ENCODE data around the gene GABPB2. TPM values are rescaled to one million over a fixed set of nuclear protein-coding genes. Genes with fewer than 3 reads are reported as not detected.

GABPB2 gene
- total and polyA plus RNA-seq, 2 experiments from 2014 or later: 1.1 to 2.6 TPM

DNA sequence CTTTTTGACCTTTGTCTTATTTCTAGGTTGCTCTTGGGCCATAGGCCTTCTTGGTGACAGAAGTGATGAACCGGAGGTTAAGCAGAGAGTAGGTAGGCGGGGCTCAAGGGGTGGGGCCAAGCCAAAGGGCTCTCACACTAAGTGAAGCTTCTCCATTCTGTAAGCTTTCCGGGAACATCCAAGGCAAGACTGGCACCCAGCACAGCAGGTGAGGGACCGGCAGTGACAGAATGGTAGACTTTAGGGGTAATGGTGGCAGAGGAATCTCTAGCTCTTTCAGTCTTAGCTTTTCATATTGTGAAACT lies 85.9 kb downstream of the GABPB2 start, which contains the start of gene TNFAIP8L2:
TNFAIP8L2 (plus strand) TSS at position 135 of the 305 bp plus-strand sequence. CDS start 2,049 bp downstream, outside the sequence.
- Mint-ChIP-seq H3K9me3 (no peaks in the 10 kb centered on the region), H3K36me3 (ENCODE audit: low read depth) (peaks cover 7% of the 10 kb centered on the region), H3K4me1 (peaks cover 12% of the 10 kb centered on the region; the same call in 2 of the 3 replicates), H3K27me3 (ENCODE audit: insufficient read depth, low read depth, poor library complexity) (peaks cover 11% of the 10 kb centered on the region), H3K27ac (no peak within 1 kb of the TSS; the same call in 1 of the 2 replicates), H3K4me3 (no peak within 1 kb of the TSS)
- Histone ChIP-seq H3K27ac (ENCODE audit: low read depth) (peak within 1 kb of the TSS; percentile 32; the same call in 1 of the 2 replicates), H3K27me3 (ENCODE audit: insufficient read depth) (no peaks in the 10 kb centered on the region), H4K20me1 (replicated peaks; ENCODE audit: insufficient read depth) (no peaks in the 10 kb centered on the region), H3F3A (replicated peaks; ENCODE audit: low read depth) (no peaks in the 10 kb centered on the region; the same call in 1 of the 2 replicates), H2AFZ (no peak within 1 kb of the TSS), H3K4me2 (peak within 1 kb of the TSS; percentile 55; the same call in 1 of the 2 replicates), H3K36me3 (ENCODE audit: insufficient read depth) (0 out of 2 replicates have a peak, but pooled peaks cover under 1% of the 10 kb centered on the region), H3K9me2 (ENCODE audit: insufficient read depth) (no peaks in the 10 kb centered on the region), H3K4me3 (no peak within 1 kb of the TSS), H3K4me1 (ENCODE audit: insufficient read depth) (peaks cover 5% of the 10 kb centered on the region; the same call in 1 of the 2 replicates), H3K79me2 (replicated peaks; ENCODE audit: insufficient read depth) (no peaks in the 10 kb centered on the region)
- DNase-seq (ENCODE audit: low spot score) (peak; percentile 44), ATAC-seq (peak; percentile 80)
- TF ChIP-seq ZNF331 (CRISPR knock-in tag; IDR thresholded peaks at IDR 0.05; ENCODE audit: low read depth): no peak
- no peak for TF ChIP-seq POLR2AphosphoS5 (IDR thresholded peaks at IDR 0.05; ENCODE audit: low read depth)
- TF ChIP-seq, protein P1, sequence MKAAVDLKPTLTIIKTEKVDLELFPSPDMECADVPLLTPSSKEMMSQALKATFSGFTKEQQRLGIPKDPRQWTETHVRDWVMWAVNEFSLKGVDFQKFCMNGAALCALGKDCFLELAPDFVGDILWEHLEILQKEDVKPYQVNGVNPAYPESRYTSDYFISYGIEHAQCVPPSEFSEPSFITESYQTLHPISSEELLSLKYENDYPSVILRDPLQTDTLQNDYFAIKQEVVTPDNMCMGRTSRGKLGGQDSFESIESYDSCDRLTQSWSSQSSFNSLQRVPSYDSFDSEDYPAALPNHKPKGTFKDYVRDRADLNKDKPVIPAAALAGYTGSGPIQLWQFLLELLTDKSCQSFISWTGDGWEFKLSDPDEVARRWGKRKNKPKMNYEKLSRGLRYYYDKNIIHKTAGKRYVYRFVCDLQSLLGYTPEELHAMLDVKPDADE (IDR thresholded peaks at IDR 0.05): no peak
- no peak for TF ChIP-seq NANOG (IDR thresholded peaks at IDR 0.05; ENCODE audit: borderline replicate concordance)
- TF ChIP-seq EZH2phosphoT487 (IDR thresholded peaks at IDR 0.05; ENCODE audit: unreplicated experiment): no peak
- TF ChIP-seq STAT1 (IDR thresholded peaks at IDR 0.05; ENCODE audit: unreplicated experiment): no peak
- TF ChIP-seq EZH2 (IDR thresholded peaks at IDR 0.05; ENCODE audit: low read depth, unreplicated experiment): no peak
- TF ChIP-seq ZNF114 (CRISPR knock-in tag; IDR thresholded peaks at IDR 0.05): no peak
- TF ChIP-seq, protein P2, sequence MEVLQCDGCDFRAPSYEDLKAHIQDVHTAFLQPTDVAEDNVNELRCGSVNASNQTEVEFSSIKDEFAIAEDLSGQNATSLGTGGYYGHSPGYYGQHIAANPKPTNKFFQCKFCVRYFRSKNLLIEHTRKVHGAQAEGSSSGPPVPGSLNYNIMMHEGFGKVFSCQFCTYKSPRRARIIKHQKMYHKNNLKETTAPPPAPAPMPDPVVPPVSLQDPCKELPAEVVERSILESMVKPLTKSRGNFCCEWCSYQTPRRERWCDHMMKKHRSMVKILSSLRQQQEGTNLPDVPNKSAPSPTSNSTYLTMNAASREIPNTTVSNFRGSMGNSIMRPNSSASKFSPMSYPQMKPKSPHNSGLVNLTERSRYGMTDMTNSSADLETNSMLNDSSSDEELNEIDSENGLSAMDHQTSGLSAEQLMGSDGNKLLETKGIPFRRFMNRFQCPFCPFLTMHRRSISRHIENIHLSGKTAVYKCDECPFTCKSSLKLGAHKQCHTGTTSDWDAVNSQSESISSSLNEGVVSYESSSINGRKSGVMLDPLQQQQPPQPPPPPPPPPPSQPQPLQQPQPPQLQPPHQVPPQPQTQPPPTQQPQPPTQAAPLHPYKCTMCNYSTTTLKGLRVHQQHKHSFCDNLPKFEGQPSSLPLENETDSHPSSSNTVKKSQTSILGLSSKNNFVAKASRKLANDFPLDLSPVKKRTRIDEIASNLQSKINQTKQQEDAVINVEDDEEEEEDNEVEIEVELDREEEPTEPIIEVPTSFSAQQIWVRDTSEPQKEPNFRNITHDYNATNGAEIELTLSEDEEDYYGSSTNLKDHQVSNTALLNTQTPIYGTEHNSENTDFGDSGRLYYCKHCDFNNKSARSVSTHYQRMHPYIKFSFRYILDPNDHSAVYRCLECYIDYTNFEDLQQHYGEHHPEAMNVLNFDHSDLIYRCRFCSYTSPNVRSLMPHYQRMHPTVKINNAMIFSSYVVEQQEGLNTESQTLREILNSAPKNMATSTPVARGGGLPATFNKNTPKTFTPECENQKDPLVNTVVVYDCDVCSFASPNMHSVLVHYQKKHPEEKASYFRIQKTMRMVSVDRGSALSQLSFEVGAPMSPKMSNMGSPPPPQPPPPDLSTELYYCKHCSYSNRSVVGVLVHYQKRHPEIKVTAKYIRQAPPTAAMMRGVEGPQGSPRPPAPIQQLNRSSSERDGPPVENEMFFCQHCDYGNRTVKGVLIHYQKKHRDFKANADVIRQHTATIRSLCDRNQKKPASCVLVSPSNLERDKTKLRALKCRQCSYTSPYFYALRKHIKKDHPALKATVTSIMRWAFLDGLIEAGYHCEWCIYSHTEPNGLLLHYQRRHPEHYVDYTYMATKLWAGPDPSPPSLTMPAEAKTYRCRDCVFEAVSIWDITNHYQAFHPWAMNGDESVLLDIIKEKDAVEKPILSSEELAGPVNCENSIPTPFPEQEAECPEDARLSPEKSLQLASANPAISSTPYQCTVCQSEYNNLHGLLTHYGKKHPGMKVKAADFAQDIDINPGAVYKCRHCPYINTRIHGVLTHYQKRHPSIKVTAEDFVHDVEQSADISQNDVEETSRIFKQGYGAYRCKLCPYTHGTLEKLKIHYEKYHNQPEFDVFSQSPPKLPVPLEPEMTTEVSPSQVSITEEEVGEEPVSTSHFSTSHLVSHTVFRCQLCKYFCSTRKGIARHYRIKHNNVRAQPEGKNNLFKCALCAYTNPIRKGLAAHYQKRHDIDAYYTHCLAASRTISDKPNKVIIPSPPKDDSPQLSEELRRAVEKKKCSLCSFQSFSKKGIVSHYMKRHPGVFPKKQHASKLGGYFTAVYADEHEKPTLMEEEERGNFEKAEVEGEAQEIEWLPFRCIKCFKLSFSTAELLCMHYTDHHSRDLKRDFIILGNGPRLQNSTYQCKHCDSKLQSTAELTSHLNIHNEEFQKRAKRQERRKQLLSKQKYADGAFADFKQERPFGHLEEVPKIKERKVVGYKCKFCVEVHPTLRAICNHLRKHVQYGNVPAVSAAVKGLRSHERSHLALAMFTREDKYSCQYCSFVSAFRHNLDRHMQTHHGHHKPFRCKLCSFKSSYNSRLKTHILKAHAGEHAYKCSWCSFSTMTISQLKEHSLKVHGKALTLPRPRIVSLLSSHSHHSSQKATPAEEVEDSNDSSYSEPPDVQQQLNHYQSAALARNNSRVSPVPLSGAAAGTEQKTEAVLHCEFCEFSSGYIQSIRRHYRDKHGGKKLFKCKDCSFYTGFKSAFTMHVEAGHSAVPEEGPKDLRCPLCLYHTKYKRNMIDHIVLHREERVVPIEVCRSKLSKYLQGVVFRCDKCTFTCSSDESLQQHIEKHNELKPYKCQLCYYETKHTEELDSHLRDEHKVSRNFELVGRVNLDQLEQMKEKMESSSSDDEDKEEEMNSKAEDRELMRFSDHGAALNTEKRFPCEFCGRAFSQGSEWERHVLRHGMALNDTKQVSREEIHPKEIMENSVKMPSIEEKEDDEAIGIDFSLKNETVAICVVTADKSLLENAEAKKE (CRISPR knock-in tag; IDR thresholded peaks at IDR 0.05): no peak
- TF ChIP-seq, protein P3, sequence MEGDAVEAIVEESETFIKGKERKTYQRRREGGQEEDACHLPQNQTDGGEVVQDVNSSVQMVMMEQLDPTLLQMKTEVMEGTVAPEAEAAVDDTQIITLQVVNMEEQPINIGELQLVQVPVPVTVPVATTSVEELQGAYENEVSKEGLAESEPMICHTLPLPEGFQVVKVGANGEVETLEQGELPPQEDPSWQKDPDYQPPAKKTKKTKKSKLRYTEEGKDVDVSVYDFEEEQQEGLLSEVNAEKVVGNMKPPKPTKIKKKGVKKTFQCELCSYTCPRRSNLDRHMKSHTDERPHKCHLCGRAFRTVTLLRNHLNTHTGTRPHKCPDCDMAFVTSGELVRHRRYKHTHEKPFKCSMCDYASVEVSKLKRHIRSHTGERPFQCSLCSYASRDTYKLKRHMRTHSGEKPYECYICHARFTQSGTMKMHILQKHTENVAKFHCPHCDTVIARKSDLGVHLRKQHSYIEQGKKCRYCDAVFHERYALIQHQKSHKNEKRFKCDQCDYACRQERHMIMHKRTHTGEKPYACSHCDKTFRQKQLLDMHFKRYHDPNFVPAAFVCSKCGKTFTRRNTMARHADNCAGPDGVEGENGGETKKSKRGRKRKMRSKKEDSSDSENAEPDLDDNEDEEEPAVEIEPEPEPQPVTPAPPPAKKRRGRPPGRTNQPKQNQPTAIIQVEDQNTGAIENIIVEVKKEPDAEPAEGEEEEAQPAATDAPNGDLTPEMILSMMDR (conservative IDR thresholded peaks at IDR 0.05; ENCODE audit: low read depth in 2 of 2): no peak
- TF ChIP-seq, protein P4, sequence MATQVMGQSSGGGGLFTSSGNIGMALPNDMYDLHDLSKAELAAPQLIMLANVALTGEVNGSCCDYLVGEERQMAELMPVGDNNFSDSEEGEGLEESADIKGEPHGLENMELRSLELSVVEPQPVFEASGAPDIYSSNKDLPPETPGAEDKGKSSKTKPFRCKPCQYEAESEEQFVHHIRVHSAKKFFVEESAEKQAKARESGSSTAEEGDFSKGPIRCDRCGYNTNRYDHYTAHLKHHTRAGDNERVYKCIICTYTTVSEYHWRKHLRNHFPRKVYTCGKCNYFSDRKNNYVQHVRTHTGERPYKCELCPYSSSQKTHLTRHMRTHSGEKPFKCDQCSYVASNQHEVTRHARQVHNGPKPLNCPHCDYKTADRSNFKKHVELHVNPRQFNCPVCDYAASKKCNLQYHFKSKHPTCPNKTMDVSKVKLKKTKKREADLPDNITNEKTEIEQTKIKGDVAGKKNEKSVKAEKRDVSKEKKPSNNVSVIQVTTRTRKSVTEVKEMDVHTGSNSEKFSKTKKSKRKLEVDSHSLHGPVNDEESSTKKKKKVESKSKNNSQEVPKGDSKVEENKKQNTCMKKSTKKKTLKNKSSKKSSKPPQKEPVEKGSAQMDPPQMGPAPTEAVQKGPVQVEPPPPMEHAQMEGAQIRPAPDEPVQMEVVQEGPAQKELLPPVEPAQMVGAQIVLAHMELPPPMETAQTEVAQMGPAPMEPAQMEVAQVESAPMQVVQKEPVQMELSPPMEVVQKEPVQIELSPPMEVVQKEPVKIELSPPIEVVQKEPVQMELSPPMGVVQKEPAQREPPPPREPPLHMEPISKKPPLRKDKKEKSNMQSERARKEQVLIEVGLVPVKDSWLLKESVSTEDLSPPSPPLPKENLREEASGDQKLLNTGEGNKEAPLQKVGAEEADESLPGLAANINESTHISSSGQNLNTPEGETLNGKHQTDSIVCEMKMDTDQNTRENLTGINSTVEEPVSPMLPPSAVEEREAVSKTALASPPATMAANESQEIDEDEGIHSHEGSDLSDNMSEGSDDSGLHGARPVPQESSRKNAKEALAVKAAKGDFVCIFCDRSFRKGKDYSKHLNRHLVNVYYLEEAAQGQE (IDR thresholded peaks at IDR 0.05; ENCODE audit: unreplicated experiment): no peak
- TF ChIP-seq CREB1 (CRISPR knock-in tag; IDR thresholded peaks at IDR 0.05; ENCODE audit: low read depth): no peak
- TF ChIP-seq JUNB (IDR thresholded peaks at IDR 0.05; ENCODE audit: unreplicated experiment): no peak

Measured in GM23338 (cell line).